Thyroid gland (tissue), 4 donors: ENCODE data around the gene CBFA2T2.

Experiments
- POLR2A ChIP-seq, 2 donors: fragments of 450-650 bp; IDR thresholded peaks; one replicate each; pipeline ENCODE4 v1.6.1; 2017; ENCODE audit warnings: antibody characterized with exemption in 2 of 2, mild to moderate bottlenecking in 2 of 2, moderate library complexity in 1 of 2
- TF ChIP-seq, protein P1 (sequence below), 6 experiments: fragments of 200-600 bp in 3 of 6; fragments of 450-650 bp in 3 of 6; sonication (generic) in 3 of 6; IDR thresholded peaks; one replicate each; pipeline ENCODE4 v1.5.1; 2016 to 2019; ENCODE audit warnings: antibody characterized with exemption in 6 of 6, mild to moderate bottlenecking in 2 of 6, inconsistent platforms in 1 of 6, moderate library complexity in 1 of 6

DNA sequence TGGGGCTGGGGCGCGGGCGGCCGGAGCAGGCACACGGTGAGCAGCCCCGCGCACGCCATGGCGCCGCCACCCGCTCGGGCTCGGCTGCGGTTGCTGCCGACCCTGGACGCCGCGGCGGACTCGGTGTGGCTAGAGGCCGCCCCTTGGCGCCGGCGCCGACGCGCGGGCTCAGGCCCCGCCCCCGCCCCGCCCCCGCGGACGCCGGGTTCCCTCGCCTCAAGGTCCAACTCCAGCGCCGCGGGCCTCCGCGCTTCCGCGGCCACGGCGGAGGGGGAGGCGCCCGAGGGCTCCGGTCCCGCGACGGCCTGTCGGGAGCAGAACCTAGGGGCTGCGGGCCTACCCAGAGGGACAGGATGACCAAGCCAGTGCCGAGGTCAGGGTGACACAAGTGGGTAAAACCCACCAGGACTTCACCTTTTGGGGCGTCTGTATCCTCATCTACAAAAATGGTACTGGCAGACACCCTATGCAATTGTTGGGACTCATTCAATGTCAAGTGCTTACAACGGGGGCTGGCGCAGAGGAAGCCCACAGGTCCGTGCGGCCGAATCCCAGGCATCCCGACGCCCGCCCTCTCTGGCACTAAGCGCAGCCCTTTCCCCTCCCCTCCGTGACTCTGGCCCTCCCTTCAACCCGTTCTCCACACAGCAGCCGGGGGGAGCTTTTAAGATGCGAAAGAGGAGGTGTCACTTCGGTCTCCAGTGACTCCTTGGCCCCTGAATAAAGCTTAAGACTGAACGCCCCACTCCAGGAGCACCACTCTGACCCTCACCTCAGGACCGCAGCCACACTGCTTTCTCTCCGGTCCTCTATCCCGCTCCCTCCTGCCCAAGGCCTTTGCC lies 184.6 kb downstream of the CBFA2T2 start, which contains the start of gene NECAB3:
- TF ChIP-seq, protein P1, sequence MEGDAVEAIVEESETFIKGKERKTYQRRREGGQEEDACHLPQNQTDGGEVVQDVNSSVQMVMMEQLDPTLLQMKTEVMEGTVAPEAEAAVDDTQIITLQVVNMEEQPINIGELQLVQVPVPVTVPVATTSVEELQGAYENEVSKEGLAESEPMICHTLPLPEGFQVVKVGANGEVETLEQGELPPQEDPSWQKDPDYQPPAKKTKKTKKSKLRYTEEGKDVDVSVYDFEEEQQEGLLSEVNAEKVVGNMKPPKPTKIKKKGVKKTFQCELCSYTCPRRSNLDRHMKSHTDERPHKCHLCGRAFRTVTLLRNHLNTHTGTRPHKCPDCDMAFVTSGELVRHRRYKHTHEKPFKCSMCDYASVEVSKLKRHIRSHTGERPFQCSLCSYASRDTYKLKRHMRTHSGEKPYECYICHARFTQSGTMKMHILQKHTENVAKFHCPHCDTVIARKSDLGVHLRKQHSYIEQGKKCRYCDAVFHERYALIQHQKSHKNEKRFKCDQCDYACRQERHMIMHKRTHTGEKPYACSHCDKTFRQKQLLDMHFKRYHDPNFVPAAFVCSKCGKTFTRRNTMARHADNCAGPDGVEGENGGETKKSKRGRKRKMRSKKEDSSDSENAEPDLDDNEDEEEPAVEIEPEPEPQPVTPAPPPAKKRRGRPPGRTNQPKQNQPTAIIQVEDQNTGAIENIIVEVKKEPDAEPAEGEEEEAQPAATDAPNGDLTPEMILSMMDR (IDR thresholded peaks at IDR 0.05): no peak
- peak; percentile 20 to 85 for TF ChIP-seq POLR2A (IDR thresholded peaks at IDR 0.05)
